ENCODE results near the gene MAMLD1. TPM values are rescaled to one million over a fixed set of nuclear protein-coding genes. Genes with fewer than 3 reads are reported as not detected.

The MAMLD1 gene
- total and polyA plus RNA-seq, 2 of the 8 experiments (the other 6 are each of a cell fraction or from before 2014, with no cell fraction given) = 0.09 to 0.26 TPM

DNA sequence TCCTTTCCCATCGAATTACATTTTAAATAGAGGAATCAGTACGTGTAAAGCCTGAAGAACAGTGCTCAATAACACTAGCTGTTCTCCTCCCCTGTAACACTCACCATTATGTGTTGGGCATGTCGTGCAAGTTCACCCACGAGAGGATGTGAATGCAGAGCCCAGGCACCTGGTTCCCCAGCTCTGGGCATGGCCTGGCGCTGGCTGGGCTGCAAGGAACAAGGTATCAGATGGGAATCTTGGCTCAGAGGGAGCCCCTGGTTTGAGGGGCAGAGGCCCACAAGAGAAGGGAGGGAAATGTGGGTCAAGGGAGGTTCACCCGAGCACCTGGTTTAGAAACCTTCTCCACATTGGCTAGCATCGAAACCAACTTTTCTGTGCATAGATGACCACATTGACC is 163.6 kb downstream of the MAMLD1 start (continued):
- no peak for TF ChIP-seq SP4 (IDR thresholded peaks at IDR 0.05; ENCODE audit: low read length)
- TF ChIP-seq CEBPB (IDR thresholded peaks at IDR 0.05; ENCODE audit: low read depth, low read length) = no peak
- no peak for TF ChIP-seq KDM1A (IDR thresholded peaks at IDR 0.05; ENCODE audit: borderline replicate concordance, low read length)
- TF ChIP-seq, protein P1, sequence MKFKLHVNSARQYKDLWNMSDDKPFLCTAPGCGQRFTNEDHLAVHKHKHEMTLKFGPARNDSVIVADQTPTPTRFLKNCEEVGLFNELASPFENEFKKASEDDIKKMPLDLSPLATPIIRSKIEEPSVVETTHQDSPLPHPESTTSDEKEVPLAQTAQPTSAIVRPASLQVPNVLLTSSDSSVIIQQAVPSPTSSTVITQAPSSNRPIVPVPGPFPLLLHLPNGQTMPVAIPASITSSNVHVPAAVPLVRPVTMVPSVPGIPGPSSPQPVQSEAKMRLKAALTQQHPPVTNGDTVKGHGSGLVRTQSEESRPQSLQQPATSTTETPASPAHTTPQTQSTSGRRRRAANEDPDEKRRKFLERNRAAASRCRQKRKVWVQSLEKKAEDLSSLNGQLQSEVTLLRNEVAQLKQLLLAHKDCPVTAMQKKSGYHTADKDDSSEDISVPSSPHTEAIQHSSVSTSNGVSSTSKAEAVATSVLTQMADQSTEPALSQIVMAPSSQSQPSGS (IDR thresholded peaks at IDR 0.05; ENCODE audit: low read length) = no peak
- TF ChIP-seq SP2 (IDR thresholded peaks at IDR 0.05; ENCODE audit: low read length) = no peak
- TF ChIP-seq, protein P2, sequence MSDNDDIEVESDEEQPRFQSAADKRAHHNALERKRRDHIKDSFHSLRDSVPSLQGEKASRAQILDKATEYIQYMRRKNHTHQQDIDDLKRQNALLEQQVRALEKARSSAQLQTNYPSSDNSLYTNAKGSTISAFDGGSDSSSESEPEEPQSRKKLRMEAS (IDR thresholded peaks at IDR 0.05) = no peak
- no peak for TF ChIP-seq TAF1 (IDR thresholded peaks at IDR 0.05; ENCODE audit: low read depth, low read length)
- TF ChIP-seq SUZ12 (IDR thresholded peaks at IDR 0.05; ENCODE audit: low read length) = no peak
- TF ChIP-seq NRF1 (IDR thresholded peaks at IDR 0.05; ENCODE audit: low read depth, low read length) = no peak
